Neural progenitor cell (in vitro differentiated cells): Measurements from ENCODE around the gene ODAD4.

Source experiments
- EZH2phosphoT487 ChIP-seq: fragments of 200-600 bp; sonication (generic); IDR thresholded peaks from 2 replicates; pipeline ENCODE4 v1.6.1; 2017; ENCODE audit warnings: antibody characterized with exemption
- TF ChIP-seq, protein P1 (sequence below): fragments of 200-600 bp; sonication (generic); IDR thresholded peaks from 2 replicates; pipeline ENCODE4 v1.5.1; 2017; ENCODE audit warnings: antibody characterized with exemption, mild to moderate bottlenecking

DNA sequence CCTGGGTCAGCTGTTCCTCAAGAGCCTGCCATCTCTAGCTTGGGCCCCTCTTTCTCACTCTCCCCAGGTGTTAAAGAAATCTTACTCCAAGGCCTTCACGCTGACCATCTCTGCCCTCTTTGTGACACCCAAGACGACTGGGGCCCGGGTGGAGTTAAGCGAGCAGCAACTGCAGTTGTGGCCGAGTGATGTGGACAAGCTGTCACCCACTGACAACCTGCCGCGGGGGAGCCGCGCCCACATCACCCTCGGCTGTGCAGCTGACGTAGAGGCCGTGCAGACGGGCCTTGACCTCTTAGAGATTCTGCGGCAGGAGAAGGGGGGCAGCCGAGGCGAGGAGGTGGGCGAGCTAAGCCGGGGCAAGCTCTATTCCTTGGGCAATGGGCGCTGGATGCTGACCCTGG, 43.0 kb downstream of the ODAD4 start:
- TF ChIP-seq, protein P1, sequence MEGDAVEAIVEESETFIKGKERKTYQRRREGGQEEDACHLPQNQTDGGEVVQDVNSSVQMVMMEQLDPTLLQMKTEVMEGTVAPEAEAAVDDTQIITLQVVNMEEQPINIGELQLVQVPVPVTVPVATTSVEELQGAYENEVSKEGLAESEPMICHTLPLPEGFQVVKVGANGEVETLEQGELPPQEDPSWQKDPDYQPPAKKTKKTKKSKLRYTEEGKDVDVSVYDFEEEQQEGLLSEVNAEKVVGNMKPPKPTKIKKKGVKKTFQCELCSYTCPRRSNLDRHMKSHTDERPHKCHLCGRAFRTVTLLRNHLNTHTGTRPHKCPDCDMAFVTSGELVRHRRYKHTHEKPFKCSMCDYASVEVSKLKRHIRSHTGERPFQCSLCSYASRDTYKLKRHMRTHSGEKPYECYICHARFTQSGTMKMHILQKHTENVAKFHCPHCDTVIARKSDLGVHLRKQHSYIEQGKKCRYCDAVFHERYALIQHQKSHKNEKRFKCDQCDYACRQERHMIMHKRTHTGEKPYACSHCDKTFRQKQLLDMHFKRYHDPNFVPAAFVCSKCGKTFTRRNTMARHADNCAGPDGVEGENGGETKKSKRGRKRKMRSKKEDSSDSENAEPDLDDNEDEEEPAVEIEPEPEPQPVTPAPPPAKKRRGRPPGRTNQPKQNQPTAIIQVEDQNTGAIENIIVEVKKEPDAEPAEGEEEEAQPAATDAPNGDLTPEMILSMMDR: no peak
- no peak for TF ChIP-seq EZH2phosphoT487
